Epidermal melanocyte (primary cell): ENCODE data around the gene MACROD1.

ENCODE experiments used
- DNase-seq: peaks from one replicate; pipeline ENCODE4 v3.0.0; 2011; ENCODE audit warnings: low spot score; ENCODE audit not compliant: insufficient read length

The MACROD1 gene

DNA sequence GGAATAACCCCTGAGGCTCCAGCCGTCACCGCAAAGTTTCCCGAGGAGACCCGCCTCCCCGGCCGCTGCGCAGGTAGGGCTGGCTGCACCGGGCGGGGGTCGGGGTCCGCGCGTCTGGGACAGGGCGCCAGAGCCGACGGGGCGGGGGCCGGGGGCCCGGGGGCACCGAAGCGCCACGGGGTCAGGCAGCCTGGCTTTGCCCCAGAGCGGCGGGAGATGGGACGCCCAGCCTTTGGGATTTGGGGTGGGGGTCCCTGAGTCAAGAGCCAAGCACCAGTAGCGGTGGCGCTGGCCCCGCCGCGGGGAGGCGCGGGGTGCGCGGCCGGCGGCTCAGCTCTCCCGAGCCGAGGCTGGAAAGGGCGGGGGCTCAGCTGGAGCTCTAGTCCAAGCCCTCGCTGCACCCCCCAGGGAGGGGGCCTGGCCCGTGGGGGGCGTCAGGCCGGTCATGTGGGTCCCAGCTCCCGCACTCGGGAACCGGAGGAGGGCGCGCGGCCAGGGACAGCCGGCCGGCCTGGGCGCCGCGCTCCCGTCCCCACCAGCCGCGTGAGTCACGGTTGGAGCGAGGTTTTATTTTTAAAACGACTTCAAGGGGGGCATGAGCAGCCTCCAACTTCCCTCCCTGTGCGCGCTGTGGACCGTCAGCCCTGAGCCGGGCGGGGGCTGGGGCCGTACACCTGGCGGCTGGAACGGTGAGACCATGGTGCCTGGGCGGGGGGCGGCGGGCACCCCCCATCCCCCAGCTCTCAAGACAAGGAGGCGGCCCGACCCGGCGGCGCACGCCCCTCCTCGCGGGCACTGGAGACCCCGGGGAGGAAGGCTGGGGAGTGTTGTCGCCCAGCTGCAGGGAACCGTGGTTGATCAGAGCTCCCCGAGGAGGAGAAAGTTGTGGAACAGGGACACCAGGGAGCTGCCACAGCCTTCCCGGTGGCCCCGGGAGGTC, 129.6 kb downstream of the MACROD1 start:
- no peak for DNase-seq

DNA sequence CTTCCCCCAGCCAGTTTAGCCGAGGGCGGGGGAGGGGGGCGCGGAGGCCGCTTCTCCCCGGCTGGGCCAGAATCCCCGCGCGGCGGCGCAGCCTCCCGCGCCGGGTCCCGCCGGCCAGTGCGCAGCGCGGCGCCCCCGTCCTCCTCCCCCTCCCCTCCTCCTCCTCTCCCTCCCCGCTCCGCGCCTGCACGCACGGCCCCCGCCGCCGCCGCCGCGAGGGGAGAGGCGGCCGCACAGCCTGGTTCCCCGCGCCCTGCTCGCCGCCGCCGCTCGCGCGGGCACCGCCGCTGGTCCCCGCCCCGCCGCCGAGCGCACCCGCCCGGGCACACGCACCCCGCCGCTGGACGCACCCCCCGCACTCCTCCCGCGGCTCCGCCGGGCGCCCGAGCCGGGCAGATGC, 130.3 kb downstream of the MACROD1 start, which contains the start of gene FLRT1:
Gene FLRT1 (plus strand): TSS at position 356 of the 400 bp plus-strand sequence. CDS start 80,337 bp downstream, outside the sequence.
- no peak for DNase-seq

DNA sequence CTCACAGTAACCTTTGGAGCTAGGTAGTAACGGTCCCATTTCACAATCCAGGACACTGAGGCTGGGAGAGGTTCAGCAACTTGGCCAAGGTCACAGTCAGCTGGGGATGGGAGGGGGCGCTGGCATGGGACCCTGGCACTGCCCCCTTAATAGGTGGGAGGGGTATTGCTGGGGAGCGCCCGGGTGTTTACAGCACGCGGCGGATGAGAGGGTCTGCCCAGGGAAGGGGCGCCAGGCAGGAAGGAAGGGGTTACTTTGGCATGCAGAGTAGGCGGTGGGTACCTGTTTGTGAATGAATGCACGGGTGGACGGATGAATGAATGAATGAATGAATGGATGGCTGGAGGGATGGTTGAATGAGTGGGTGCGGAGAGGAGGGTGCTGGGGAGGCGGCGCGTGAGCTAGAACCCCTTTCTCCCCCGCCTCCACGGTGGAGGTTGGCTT, 130.8 kb downstream of the MACROD1 start:
- DNase-seq: no peak

GRCh38 chr11:64034411-64034811, 131.5 kb downstream of the MACROD1 start:
- DNase-seq: no peak

DNA sequence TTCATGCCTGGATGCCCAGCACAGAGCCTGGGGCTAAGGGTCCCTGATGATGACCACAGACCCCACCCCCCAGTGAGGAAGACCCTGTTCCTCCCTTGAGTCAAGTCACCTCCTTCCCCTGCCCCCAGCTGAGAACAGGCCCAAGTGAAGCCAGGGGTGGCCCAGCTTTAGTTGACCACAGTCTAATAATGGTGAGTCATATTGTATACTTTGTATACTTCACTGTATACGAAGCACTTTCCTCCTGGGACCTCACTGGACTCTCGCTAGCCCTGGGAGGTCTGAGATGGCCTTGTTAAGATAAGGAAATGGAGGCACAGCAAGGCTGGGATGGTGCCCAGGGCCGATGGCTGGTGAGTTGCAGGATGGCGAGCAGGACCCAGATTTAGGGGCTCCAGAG, 133.9 kb downstream of the MACROD1 start:
- no peak for DNase-seq

DNA sequence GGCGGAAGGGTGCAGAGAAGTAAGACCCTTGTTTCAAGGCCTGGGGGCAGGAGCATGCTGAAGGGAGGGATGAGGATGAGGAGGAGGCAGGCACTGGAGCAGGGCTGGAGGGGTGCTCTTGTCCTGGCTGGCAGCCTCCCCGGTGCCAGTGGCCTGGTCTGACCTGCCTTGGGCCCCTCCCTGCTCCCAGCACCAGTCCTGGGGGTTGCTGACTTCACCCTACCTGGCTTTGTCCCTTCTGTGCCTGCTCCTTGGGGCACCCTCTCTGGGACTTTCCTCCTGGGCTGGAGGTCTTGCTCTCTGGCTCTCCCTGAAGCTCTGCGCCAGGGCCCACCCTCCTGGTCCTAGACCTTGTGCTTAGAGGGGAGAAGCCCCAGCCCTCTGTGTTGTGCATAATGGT, 134.9 kb downstream of the MACROD1 start:
- DNase-seq: no peak

GRCh38 chr11:64029773-64030172, 136.1 kb downstream of the MACROD1 start:
- no peak for DNase-seq

DNA sequence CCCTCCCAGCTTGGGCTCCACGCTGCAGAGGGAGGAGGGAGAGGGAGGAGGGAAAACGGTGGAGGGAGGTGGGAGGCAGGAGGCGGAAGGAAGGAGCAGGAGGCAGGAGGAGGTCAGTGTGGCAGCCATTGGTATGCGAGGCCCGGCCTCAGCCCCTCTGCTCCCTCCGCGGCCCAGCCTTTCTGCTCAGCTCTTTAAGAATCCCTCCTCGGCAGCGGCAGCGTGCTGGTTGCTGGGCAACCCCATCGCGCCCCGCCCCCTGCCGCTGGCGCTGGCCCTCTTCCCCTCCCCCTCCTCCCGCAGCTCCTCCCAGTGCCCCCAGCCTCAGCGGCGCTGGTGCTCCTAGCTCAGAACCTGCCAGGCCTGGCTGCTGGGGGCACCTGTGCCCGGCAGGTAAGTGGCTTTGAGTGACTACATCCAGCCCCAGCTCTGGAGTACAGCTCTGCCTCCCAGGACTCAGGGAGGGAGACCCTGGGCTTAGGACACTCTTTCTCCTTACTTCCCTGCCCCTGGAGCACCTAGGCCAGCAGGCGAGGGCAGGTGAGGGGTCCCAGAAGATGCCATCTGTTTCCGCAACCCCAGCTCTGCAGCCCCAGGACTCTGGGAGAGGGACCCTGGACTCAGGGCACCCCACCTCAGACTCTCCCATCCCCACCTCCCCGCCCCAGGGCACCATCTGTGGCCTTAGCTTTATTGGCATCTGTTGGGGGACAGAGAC, 137.4 kb downstream of the MACROD1 start:
- no peak for DNase-seq

- DNase-seq: no peak
Observed at GRCh38 chr11:64027651-64028397, 138.1 kb downstream of the MACROD1 start.

GRCh38 chr11:64026575-64027205, 139.2 kb downstream of the MACROD1 start:
- no peak for DNase-seq

DNA sequence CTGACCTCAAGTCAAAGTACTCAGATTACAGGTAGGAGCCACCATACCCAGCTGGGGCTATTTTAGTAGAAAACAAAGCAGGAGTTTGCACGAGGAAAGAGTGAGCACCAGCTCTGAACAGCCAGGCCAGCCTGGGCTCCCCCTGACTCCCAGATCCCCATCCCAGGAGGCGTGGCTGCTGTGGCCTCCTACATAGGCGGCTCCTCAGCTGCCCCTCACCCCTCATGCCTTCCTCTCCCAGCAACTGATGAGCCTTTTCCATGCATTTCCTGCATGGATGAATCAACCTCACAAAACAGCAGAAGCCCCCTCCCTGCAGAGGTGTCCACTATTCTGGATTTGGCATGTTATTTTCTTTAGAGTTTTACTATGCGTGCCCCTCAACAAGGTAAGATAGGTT, 140.7 kb downstream of the MACROD1 start:
- DNase-seq: no peak

DNA sequence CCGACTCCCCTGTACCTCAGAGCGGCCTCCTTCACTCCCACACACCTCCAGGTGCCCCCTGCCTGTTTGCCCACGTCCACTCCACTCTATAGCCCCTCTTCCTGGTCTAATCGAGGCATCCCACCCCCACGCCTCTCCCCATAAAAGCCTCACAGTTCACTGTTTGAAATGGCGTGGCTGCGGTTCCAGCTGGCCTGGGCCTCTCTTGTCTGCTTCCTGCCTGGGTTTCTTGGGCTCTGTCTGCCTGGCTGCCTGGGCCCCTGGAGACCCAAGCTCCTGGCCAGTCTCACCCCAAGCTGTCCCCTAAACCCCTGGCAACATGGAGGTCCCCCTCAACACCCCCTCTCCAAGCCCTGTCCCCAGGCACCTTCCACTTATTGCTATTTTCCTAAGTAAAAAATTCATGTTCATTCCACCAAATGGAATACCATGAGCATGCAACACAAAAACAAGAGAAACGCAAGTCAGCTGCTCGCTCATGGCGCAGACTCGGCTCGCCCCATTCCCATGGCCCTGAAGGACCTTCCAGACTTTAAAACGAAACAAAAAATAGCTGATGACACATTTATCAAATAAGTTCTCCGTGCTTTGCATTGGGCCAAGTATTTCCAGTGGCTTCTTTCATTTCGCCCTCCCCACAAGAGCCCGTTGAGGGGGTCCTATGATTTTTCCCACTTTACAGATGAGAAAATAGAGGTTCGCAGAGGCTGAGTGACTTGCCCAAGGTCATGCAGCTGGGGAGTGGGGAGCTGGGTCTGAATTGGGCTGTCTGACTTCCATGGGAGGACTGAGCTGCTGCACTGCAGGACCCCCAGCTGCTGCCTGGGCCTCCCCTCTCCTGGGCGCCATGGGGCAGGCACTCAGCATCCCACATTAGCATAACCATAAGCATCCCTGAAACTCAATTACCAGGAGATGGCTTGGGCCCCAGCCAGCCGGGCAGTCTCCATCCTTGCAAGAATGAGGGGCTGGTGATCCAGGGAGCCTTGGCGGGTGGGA, 141.9 kb downstream of the MACROD1 start:
- DNase-seq: no peak

- DNase-seq: no peak
Observed at GRCh38 chr11:64022125-64022784, 143.7 kb downstream of the MACROD1 start.

DNA sequence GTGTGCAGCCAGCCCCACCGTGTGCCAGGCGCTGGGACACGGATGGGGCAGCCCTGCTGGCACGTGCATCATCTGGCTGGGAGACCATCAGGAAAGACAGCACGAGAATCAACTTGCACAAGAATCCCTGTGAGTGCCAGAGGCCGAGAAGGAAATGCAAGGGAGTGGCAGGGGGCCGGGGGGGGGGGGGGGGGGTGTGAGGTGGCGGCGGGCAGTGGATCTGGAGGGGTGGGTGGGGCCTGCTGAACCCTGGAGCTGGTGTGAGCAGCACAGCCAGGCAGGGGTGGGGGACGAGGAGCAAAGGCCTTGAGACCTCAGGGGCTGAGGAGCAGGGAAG, 144.2 kb downstream of the MACROD1 start:
- DNase-seq: no peak

DNA sequence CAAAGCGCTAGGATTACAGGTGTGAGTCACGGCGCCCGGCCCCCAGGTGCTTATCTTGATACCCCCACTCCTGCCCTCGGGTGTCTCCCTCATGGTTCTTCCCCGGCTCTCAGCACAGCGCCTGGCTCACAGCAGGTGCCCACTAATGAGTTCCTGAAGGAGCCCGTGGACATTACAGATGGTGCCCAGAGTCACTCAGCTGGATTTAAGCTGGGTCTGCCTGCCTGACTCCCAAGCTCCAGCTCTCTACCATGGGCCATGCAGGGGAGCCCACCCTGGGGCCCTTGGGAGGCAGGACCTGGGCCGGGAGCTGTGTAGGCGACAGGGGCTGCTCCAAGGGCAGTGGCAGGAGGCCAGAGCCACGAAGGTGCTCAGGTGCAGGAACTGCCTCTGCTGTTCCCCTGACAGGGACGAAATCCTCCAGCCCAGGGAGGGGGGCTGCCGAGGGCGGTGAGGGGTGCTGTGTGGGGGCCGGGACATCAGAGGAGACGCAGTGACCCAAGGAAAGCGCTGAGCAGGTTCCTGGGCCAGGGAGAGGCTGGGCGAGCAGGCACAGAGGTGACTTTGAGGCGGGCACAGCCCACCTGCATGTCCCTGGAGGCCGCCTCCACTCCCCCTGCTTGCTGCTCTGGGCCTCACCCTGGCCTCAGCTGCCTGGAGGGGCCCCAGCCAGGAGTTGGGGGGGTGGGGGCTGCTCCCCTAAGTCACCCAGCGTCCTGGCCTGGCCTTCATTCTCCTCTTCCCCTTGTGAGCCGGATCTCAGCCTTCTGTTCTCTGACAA, 144.7 kb downstream of the MACROD1 start:
- DNase-seq: no peak

GRCh38 chr11:64019106-64020037, 146.5 kb downstream of the MACROD1 start:
- no peak for DNase-seq

GRCh38 chr11:64018310-64018709, 147.6 kb downstream of the MACROD1 start:
- no peak for DNase-seq

DNA sequence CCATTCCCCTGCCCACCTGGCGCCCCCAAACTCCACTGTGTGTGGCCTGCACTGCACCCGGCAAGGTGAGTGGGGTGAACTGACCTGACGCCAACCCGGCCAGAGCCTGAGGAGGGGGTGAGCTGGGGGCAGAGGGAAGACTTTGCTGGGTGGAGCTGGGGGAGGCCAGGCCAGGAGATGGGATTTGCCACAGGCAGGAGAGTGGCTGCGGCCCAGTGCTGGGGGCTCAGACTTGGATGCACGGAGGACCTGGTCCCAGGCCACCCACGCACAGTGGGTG, 148.0 kb downstream of the MACROD1 start:
- no peak for DNase-seq
